ENCODE measurements around the gene CCDC61. TPM values are rescaled to one million over a fixed set of nuclear protein-coding genes. Genes with fewer than 3 reads are reported as not detected.

CCDC61 gene
- total RNA-seq, 1 experiment from 2014 or later, result 6.3 TPM

DNA sequence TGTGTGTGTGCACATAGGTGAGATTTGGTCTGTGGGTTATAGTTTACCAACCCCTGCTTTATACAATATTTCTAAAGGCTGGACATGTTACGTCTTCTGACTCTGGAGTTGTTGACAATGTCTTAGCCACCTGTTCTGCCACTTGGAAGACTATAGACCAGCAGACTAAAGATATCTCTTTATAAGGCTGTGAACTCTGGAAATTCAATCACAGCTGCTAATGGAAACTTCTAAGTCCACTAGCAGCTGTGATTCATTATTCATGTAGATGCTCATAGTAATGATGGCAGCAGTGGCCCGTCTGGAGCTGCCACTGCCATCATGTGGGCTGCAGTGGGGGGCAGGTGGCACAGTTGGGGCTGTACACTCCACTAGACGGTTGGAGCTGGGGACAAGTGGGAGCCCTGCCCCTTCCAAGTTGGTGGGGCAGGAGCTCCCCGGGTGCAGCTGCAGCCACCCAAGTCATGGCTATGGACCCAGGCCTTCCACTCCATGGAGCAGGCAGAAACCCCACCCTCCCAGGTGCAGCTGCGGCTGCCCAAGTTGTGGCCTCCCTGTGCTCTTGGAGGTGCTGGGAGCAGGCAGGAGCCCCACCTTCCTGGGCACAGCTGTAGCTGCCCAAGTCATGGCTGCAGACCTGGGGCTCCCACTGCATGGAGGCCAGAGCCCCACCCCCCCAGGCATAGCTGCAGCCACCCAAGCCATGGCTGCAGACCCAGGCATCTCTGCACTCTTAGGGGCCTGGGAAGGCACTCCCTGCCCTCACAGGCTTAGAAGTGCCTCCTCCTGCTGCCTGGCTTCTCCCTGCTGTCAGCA is 36.7 kb downstream of the CCDC61 start:
- no peak overlapping the region for H2AFZ ChIP-seq (ENCODE audit: low read length)
- BruUV-seq (replicated peaks), result no TSS peak
- CTCF ChIA-PET, result no interaction called here
- no peak for TF ChIP-seq EZH2phosphoT487 (IDR thresholded peaks at IDR 0.05; ENCODE audit: borderline replicate concordance, low read length)
- TF ChIP-seq, protein P1, sequence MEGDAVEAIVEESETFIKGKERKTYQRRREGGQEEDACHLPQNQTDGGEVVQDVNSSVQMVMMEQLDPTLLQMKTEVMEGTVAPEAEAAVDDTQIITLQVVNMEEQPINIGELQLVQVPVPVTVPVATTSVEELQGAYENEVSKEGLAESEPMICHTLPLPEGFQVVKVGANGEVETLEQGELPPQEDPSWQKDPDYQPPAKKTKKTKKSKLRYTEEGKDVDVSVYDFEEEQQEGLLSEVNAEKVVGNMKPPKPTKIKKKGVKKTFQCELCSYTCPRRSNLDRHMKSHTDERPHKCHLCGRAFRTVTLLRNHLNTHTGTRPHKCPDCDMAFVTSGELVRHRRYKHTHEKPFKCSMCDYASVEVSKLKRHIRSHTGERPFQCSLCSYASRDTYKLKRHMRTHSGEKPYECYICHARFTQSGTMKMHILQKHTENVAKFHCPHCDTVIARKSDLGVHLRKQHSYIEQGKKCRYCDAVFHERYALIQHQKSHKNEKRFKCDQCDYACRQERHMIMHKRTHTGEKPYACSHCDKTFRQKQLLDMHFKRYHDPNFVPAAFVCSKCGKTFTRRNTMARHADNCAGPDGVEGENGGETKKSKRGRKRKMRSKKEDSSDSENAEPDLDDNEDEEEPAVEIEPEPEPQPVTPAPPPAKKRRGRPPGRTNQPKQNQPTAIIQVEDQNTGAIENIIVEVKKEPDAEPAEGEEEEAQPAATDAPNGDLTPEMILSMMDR (conservative IDR thresholded peaks at IDR 0.05; ENCODE audit: low read depth, low read length), result no peak
- TF ChIP-seq EZH2 (IDR thresholded peaks at IDR 0.05; ENCODE audit: low read length, unreplicated experiment), result no peak
- H3K27me3 ChIP-seq (ENCODE audit: low read length), result no peaks in the 10 kb centered on the region
- no peaks in the 10 kb centered on the region for H3K9me3 ChIP-seq (ENCODE audit: low read length)
- POLR2A ChIA-PET (ENCODE audit: unreplicated experiment), result no interaction called here
- no peaks in the 10 kb centered on the region for H4K20me1 ChIP-seq (ENCODE audit: low read length)
- no peaks in the 10 kb centered on the region for H3K79me2 ChIP-seq (ENCODE audit: low read length)
- no peaks in the 10 kb centered on the region for H3K36me3 ChIP-seq (ENCODE audit: low read depth, low read length)
- H3K4me2 ChIP-seq (ENCODE audit: low read length), result no peak overlapping the region
- DNase-seq, result no peak
- H3K27ac ChIP-seq (ENCODE audit: low read length), result no peak overlapping the region
- no peak overlapping the region for H3K9ac ChIP-seq (ENCODE audit: low read length)
- no peaks in the 10 kb centered on the region for H3K4me1 ChIP-seq (ENCODE audit: insufficient read depth, low read length)
- H3F3A ChIP-seq (ENCODE audit: low read length, unreplicated experiment), result no peaks in the 10 kb centered on the region
- no peak overlapping the region for H3K4me3 ChIP-seq (ENCODE audit: low read length)
- no peak for ATAC-seq
- intact Hi-C loops (cut with micrococcal nuclease), result no loop called here
- no peaks in the 10 kb centered on the region for H3K9me2 ChIP-seq (replicated peaks; ENCODE audit: low read length)

DNA sequence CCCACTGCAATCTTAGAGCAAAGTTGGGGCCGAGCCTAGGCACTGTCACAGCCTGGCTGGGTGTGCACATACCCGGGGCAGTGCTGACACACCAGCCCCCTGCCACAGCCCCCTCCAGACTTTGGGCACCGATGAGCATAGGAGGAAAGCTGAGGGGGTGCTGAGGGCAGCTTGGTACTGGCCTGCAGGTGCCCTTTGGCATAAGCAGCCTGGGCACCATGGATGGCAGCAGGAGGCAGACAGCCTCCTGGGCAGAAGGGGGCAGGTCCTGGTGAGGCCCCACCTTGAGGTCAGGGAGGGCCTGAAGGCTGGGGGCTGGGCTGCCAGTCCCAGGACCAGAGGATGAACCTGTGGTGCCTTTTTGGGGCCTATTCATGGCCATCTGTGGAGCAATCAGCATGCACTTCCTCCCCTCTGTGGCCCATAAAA is 37.3 kb downstream of the CCDC61 start:
- DNase-seq (no peak), ATAC-seq (no peak)
- no peak overlapping the region for H3K27ac ChIP-seq (ENCODE audit: low read length)
- H3K9ac ChIP-seq (ENCODE audit: low read length), result no peak overlapping the region
- no peaks in the 10 kb centered on the region for H3F3A ChIP-seq (ENCODE audit: low read length, unreplicated experiment)
- H3K36me3 ChIP-seq (ENCODE audit: low read depth, low read length), result no peaks in the 10 kb centered on the region
- H3K4me1 ChIP-seq (ENCODE audit: insufficient read depth, low read length), result no peaks in the 10 kb centered on the region
- H3K4me2 ChIP-seq (ENCODE audit: low read length), result no peak overlapping the region
- H3K9me3 ChIP-seq (ENCODE audit: low read length), result no peaks in the 10 kb centered on the region
- no TSS peak for BruUV-seq (replicated peaks)
- no peaks in the 10 kb centered on the region for H3K79me2 ChIP-seq (ENCODE audit: low read length)
- no peak for TF ChIP-seq EZH2phosphoT487 (IDR thresholded peaks at IDR 0.05; ENCODE audit: borderline replicate concordance, low read length)
- ChIA-PET POLR2A (ENCODE audit: unreplicated experiment) (no interaction called here), CTCF (no interaction called here)
- H2AFZ ChIP-seq (ENCODE audit: low read length), result no peak overlapping the region
- no peak overlapping the region for H3K4me3 ChIP-seq (ENCODE audit: low read length)
- no peaks in the 10 kb centered on the region for H4K20me1 ChIP-seq (ENCODE audit: low read length)
- intact Hi-C loops (cut with micrococcal nuclease), result no loop called here
- H3K9me2 ChIP-seq (replicated peaks; ENCODE audit: low read length), result no peaks in the 10 kb centered on the region
- no peaks in the 10 kb centered on the region for H3K27me3 ChIP-seq (ENCODE audit: low read length)

DNA sequence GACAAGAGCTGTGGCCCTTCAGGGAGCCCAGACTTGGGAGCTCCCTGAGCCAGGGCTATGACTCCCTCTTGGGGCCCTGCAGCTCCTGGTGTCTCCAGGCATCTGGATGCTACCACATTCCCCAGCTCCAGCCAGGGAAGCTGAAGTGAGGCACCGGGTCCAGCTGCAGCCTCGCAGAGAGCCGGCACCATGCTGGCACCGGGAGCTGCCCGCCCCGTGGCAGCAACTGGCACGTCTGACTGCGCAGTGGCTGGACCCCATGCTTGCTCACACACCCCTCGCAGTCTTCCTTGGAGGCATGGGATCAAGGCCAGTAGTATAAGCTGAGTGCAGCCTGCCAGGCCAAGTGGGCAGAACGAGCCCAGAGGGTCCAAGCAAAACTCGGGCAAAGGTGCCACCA is 38.1 kb downstream of the CCDC61 start:
- Histone ChIP-seq H3K9me2 (replicated peaks; ENCODE audit: low read length) (no peaks in the 10 kb centered on the region), H3K4me3 (ENCODE audit: low read length) (no peak overlapping the region), H3K9ac (ENCODE audit: low read length) (no peak overlapping the region), H3K27me3 (ENCODE audit: low read length) (no peaks in the 10 kb centered on the region), H3K9me3 (ENCODE audit: low read length) (no peaks in the 10 kb centered on the region), H4K20me1 (ENCODE audit: low read length) (no peaks in the 10 kb centered on the region), H3K36me3 (ENCODE audit: low read depth, low read length) (no peaks in the 10 kb centered on the region), H3K79me2 (ENCODE audit: low read length) (no peaks in the 10 kb centered on the region), H3F3A (ENCODE audit: low read length, unreplicated experiment) (no peaks in the 10 kb centered on the region), H3K4me2 (ENCODE audit: low read length) (no peak overlapping the region), H3K27ac (ENCODE audit: low read length) (no peak overlapping the region), H2AFZ (ENCODE audit: low read length) (no peak overlapping the region), H3K4me1 (ENCODE audit: insufficient read depth, low read length) (no peaks in the 10 kb centered on the region)
- POLR2A ChIA-PET (ENCODE audit: unreplicated experiment), result no interaction called here
- CTCF ChIA-PET, result no interaction called here
- BruUV-seq (replicated peaks), result no TSS peak
- DNase-seq (no peak), ATAC-seq (no peak)
- TF ChIP-seq EZH2 (IDR thresholded peaks at IDR 0.05; ENCODE audit: low read length, unreplicated experiment), result no peak
- TF ChIP-seq, protein P1 (conservative IDR thresholded peaks at IDR 0.05; ENCODE audit: low read depth, low read length), result no peak
- intact Hi-C loops (cut with micrococcal nuclease), result no loop called here

All from PC-3 (cell line).